ENCODE results near the gene AKAP8L.

The AKAP8L gene

GRCh38 chr19:15425321-15425950 is 6.6 kb upstream of the AKAP8L start:
- no peak overlapping the region for H3K4me3 ChIP-seq (ENCODE audit: low read depth in 1 of 2, low read length in 2 of 2)
- no peak for DNase-seq

GRCh38 chr19:15424692-15425272 is 6.0 kb upstream of the AKAP8L start:
- Histone ChIP-seq H4K20me1 (ENCODE audit: insufficient read depth, low read length) (peaks cover 34% of the 10 kb centered on the region), H2AFZ (ENCODE audit: low read depth, low read length) (no peak overlapping the region), H3K27me3 (ENCODE audit: insufficient read depth, low read length, poor library complexity) (no peaks in the 10 kb centered on the region), H3K36me3 (ENCODE audit: insufficient read depth, low read length) (peaks cover 78% of the 10 kb centered on the region), H3K9ac (ENCODE audit: low read depth, low read length) (no peak overlapping the region), H3K4me3 (ENCODE audit: low read depth in 1 of 2, low read length in 2 of 2) (no peak overlapping the region), H3K79me2 (ENCODE audit: insufficient read depth, low read length) (peaks cover 28% of the 10 kb centered on the region), H3K4me2 (ENCODE audit: insufficient read depth, low read length) (no peak overlapping the region), H3K27ac (ENCODE audit: low read length) (no peak overlapping the region), H3K4me1 (ENCODE audit: insufficient read depth, low read length) (peaks cover 14% of the 10 kb centered on the region), H3K9me3 (ENCODE audit: insufficient read depth, low read length, severe bottlenecking) (no peaks in the 10 kb centered on the region)
- DNase-seq: no peak
- TF ChIP-seq EZH2 (IDR thresholded peaks at IDR 0.05; ENCODE audit: borderline replicate concordance, low read depth, low read length, severe bottlenecking) (no peak), CTCF (IDR thresholded peaks at IDR 0.05; ENCODE audit: borderline replicate concordance, extremely low read depth, low read length, poor library complexity, severe bottlenecking) (no peak)
- ATAC-seq (ENCODE audit: insufficient read depth, low read depth): no peak

More at GRCh38 chr19:15425321-15425950, 6.6 kb upstream of the AKAP8L start:
- Histone ChIP-seq H3K9ac (ENCODE audit: low read depth, low read length) (no peak overlapping the region), H4K20me1 (ENCODE audit: insufficient read depth, low read length) (peaks cover 41% of the 10 kb centered on the region), H3K27me3 (ENCODE audit: insufficient read depth, low read length, poor library complexity) (no peaks in the 10 kb centered on the region), H3K27ac (ENCODE audit: low read length) (no peak overlapping the region), H3K9me3 (ENCODE audit: insufficient read depth, low read length, severe bottlenecking) (no peaks in the 10 kb centered on the region), H2AFZ (ENCODE audit: low read depth, low read length) (no peak overlapping the region), H3K4me1 (ENCODE audit: insufficient read depth, low read length) (peaks cover 14% of the 10 kb centered on the region), H3K4me2 (ENCODE audit: insufficient read depth, low read length) (no peak overlapping the region), H3K79me2 (ENCODE audit: insufficient read depth, low read length) (peaks cover 34% of the 10 kb centered on the region), H3K36me3 (ENCODE audit: insufficient read depth, low read length) (peaks cover 85% of the 10 kb centered on the region)
- ATAC-seq (ENCODE audit: insufficient read depth, low read depth): no peak
- TF ChIP-seq CTCF (IDR thresholded peaks at IDR 0.05; ENCODE audit: borderline replicate concordance, extremely low read depth, low read length, poor library complexity, severe bottlenecking) (no peak), EZH2 (IDR thresholded peaks at IDR 0.05; ENCODE audit: borderline replicate concordance, low read depth, low read length, severe bottlenecking) (no peak)

GRCh38 chr19:15424121-15424520 is 5.3 kb upstream of the AKAP8L start:
- Histone ChIP-seq H3K27ac (ENCODE audit: low read length) (no peak overlapping the region), H3K79me2 (ENCODE audit: insufficient read depth, low read length) (peaks cover 21% of the 10 kb centered on the region), H3K4me3 (ENCODE audit: low read depth in 1 of 2, low read length in 2 of 2) (no peak overlapping the region), H4K20me1 (ENCODE audit: insufficient read depth, low read length) (peaks cover 29% of the 10 kb centered on the region), H3K36me3 (ENCODE audit: insufficient read depth, low read length) (peaks cover 72% of the 10 kb centered on the region), H3K9ac (ENCODE audit: low read depth, low read length) (no peak overlapping the region), H2AFZ (ENCODE audit: low read depth, low read length) (no peak overlapping the region), H3K27me3 (ENCODE audit: insufficient read depth, low read length, poor library complexity) (no peaks in the 10 kb centered on the region), H3K4me2 (ENCODE audit: insufficient read depth, low read length) (no peak overlapping the region), H3K4me1 (ENCODE audit: insufficient read depth, low read length) (peaks cover 16% of the 10 kb centered on the region), H3K9me3 (ENCODE audit: insufficient read depth, low read length, severe bottlenecking) (no peaks in the 10 kb centered on the region)
- no peak for TF ChIP-seq EZH2 (IDR thresholded peaks at IDR 0.05; ENCODE audit: borderline replicate concordance, low read depth, low read length, severe bottlenecking)
- no peak for TF ChIP-seq CTCF (IDR thresholded peaks at IDR 0.05; ENCODE audit: borderline replicate concordance, extremely low read depth, low read length, poor library complexity, severe bottlenecking)
- DNase-seq (no peak), ATAC-seq (ENCODE audit: insufficient read depth, low read depth) (no peak)
